Bronchial epithelial cell (primary cell): Measurements from ENCODE around the gene MYO1B. TPM values are rescaled to one million over a fixed set of nuclear protein-coding genes. Genes with fewer than 3 reads are reported as not detected.
A peak's percentile ranks its signal among the peaks of the same experiment; 100 is the strongest.

Experiments
- DNase-seq: peaks from one replicate; pipeline ENCODE4 v3.0.0-alpha.2; 2010; ENCODE audit warnings: low read depth
- FAIRE-seq: peaks from 2 replicates; lab custom pipeline; 2011; peaks lifted over from hg19 to GRCh38; lab: Jason Lieb, UNC
- H3K27me3 ChIP-seq: 2 replicates; pipeline ENCODE4 v1.5.1; 2011; ENCODE audit warnings: low read length; ENCODE audit not compliant: control insufficient read depth, insufficient read depth
- H3K36me3 ChIP-seq: 2 replicates; pipeline ENCODE4 v1.5.1; 2011; ENCODE audit warnings: low read length; ENCODE audit not compliant: control insufficient read depth, insufficient read depth
- H3K4me3 ChIP-seq: 2 replicates; pipeline ENCODE4 v1.5.1; 2011; ENCODE audit warnings: mild to moderate bottlenecking, low read depth, low read length, control low read depth
- CTCF ChIP-seq: IDR thresholded peaks from 2 replicates; pipeline ENCODE4 v1.5.1; 2011; ENCODE audit warnings: mild to moderate bottlenecking, moderate library complexity, low read length, control low read depth, inconsistent platforms; ENCODE audit not compliant: insufficient read depth, severe bottlenecking
- total RNA-seq: library from RNA; depleted of rRNA; stranded (reverse); fragments of >200 nt; gene quantifications from 2 replicates; pipeline ENCODE4 v1.2.1, GENCODE V29; 2014

MYO1B gene
- total RNA-seq, 1 donor from 2014 or later = 247 TPM

- DNase-seq (peak; percentile 98), FAIRE-seq (no peak)
- no peak for TF ChIP-seq CTCF
- no peak overlapping the region for H3K4me3 ChIP-seq
- no peaks in the 10 kb centered on the region for H3K36me3 ChIP-seq
- no peaks in the 10 kb centered on the region for H3K27me3 ChIP-seq
Observed at GRCh38 chr2:191202209-191202721, 42.9 kb upstream of the MYO1B start.

- DNase-seq (peak; percentile 72), FAIRE-seq (no peak)
- Histone ChIP-seq H3K4me3 (no peak overlapping the region), H3K36me3 (no peaks in the 10 kb centered on the region), H3K27me3 (no peaks in the 10 kb centered on the region)
- TF ChIP-seq CTCF = no peak
Observed at GRCh38 chr2:191202881-191203397, 42.3 kb upstream of the MYO1B start.

- DNase-seq = no peak
- H3K4me3 ChIP-seq = no peak overlapping the region
- H3K27me3 ChIP-seq = no peaks in the 10 kb centered on the region
- FAIRE-seq = no peak
- H3K36me3 ChIP-seq = no peaks in the 10 kb centered on the region
- TF ChIP-seq CTCF = no peak
Observed at GRCh38 chr2:191204433-191204832, 40.8 kb upstream of the MYO1B start.

DNA sequence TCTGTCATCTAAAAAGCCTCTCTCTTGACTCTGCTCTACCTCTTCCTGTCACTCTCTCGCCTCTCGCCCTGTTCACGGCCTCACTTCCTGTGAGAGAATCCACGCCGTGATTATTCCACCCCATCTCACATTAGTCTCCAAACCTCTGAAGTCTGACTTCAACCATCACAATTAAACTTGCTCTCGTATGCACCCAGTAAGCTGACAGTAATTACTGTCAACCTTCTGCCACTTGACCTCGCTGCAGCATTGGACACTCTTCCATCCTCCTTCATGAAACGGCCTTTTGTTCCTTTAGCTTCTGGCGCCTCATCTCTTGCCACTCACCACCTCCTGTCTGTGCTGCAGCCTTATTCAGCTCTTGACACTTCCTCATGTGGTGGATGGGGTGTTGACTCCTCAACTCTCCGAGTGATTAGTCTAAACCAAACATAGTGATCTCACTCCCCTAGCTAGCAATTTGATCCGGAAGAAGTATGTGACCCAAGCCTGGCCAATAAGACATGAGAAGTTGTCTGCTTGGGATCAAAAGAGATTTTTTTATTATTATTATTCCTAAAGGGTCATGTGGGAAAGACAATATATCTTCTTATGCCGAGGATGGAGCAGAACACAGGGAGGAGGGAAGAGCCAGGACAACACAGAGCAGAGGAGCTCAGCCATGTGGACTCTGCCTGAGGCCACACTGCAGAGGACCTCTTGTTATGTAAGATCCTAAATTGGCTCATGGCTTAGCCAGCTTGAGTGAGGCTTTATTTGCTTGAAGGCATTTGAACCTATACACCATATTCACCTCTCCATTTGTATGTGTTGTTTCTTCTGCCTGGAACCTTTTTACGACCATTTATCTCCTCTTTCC, 38.4 kb upstream of the MYO1B start:
- Histone ChIP-seq H3K36me3 (no peaks in the 10 kb centered on the region), H3K27me3 (no peaks in the 10 kb centered on the region), H3K4me3 (no peak overlapping the region)
- FAIRE-seq = no peak
- peak; percentile 52 for DNase-seq
- TF ChIP-seq CTCF = no peak

- Histone ChIP-seq H3K4me3 (no peak overlapping the region), H3K36me3 (no peaks in the 10 kb centered on the region), H3K27me3 (no peaks in the 10 kb centered on the region)
- DNase-seq = no peak
- FAIRE-seq = no peak
- TF ChIP-seq CTCF = no peak
Observed at GRCh38 chr2:191209340-191209739, 35.9 kb upstream of the MYO1B start.
